NB4 (cell line): ENCODE results near the gene LCN1.

ENCODE experiments used
- MYC ChIP-seq: IDR thresholded peaks from 2 replicates; pipeline ENCODE4 v1.6.1; 2011; ENCODE audit warnings: low read depth, low read length
- POLR2A ChIP-seq: IDR thresholded peaks from 2 replicates; pipeline ENCODE4 v1.6.1; 2011; ENCODE audit warnings: mild to moderate bottlenecking; ENCODE audit not compliant: insufficient read length; ENCODE audit errors: extremely low read depth
- TF ChIP-seq, protein P1 (sequence below): IDR thresholded peaks from one replicate; pipeline ENCODE4 v1.5.1; 2012; ENCODE audit warnings: low read depth, low read length
- TF ChIP-seq, protein P2 (sequence below): IDR thresholded peaks from 2 replicates; pipeline ENCODE4 v1.6.1; 2011; ENCODE audit warnings: low read depth, low read length

DNA sequence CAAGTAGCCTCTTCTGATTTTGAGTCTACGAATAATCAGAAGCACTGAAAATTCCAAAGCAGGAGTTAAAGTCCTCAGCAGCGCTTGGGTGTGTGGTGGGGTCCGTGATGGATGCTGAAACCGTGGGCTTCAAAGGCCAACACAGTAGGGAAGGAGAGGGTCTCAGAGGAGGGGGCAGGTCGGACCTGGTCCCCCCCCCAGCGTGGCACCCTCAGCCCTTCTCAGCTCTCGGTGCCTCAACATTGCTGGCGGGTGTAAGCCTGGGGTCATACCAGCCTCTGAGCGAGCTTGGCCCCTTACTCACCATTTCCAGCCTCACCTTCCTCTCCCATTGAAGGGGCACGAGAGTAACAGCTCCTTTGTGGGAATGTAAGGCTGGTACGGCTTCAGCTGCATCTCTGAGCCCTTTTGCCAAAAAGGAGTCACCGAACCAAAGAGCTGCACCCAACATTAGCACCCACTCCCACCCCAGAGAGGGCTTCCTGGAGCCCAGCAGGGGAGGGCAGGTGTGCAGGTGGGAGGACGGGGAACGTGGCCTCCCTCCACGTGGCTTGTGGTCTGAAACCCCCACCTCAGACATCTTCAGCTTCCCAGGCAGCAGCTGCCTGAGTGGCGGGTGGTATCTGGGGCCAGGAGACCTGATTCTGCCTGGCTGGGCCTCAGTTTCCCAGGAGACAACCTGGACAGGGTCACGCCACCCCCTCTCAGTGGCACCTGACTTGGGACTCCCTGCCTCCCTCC lies 6.7 kb upstream of the LCN1 start:
- TF ChIP-seq, protein P1, sequence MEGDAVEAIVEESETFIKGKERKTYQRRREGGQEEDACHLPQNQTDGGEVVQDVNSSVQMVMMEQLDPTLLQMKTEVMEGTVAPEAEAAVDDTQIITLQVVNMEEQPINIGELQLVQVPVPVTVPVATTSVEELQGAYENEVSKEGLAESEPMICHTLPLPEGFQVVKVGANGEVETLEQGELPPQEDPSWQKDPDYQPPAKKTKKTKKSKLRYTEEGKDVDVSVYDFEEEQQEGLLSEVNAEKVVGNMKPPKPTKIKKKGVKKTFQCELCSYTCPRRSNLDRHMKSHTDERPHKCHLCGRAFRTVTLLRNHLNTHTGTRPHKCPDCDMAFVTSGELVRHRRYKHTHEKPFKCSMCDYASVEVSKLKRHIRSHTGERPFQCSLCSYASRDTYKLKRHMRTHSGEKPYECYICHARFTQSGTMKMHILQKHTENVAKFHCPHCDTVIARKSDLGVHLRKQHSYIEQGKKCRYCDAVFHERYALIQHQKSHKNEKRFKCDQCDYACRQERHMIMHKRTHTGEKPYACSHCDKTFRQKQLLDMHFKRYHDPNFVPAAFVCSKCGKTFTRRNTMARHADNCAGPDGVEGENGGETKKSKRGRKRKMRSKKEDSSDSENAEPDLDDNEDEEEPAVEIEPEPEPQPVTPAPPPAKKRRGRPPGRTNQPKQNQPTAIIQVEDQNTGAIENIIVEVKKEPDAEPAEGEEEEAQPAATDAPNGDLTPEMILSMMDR: no peak
- TF ChIP-seq MYC (no peak), POLR2A (no peak)
- TF ChIP-seq, protein P2, sequence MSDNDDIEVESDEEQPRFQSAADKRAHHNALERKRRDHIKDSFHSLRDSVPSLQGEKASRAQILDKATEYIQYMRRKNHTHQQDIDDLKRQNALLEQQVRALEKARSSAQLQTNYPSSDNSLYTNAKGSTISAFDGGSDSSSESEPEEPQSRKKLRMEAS: no peak
